ENCODE measurements around the gene SELENOM.

The SELENOM gene

GRCh38 chr22:31091106-31091975 lies 16.0 kb downstream of the SELENOM start:
- DNase-seq (ENCODE audit: low spot score) = peak; percentile 49

GRCh38 chr22:31090217-31091085 lies 16.9 kb downstream of the SELENOM start:
- DNase-seq (ENCODE audit: low spot score) = peak; percentile 41

- peak; percentile 69 for DNase-seq (ENCODE audit: low spot score)
Measured at GRCh38 chr22:31089160-31090100, 17.9 kb downstream of the SELENOM start.

- no peak for DNase-seq (ENCODE audit: low spot score)
Measured at GRCh38 chr22:31088233-31088986, 19.0 kb downstream of the SELENOM start.

GRCh38 chr22:31087744-31088215 lies 19.6 kb downstream of the SELENOM start:
- DNase-seq (ENCODE audit: low spot score) = no peak

- DNase-seq (ENCODE audit: low spot score) = no peak
Measured at GRCh38 chr22:31086703-31087330, 20.6 kb downstream of the SELENOM start.

GRCh38 chr22:31085928-31086327 lies 21.4 kb downstream of the SELENOM start:
- DNase-seq (ENCODE audit: low spot score) = no peak

GRCh38 chr22:31085493-31085824 lies 21.9 kb downstream of the SELENOM start:
- DNase-seq (ENCODE audit: low spot score) = no peak

- DNase-seq (ENCODE audit: low spot score) = peak; percentile 88
Measured at GRCh38 chr22:31084811-31085492, 22.4 kb downstream of the SELENOM start.

GRCh38 chr22:31083923-31084810 lies 23.2 kb downstream of the SELENOM start:
- peak; percentile 51 for DNase-seq (ENCODE audit: low spot score)

- DNase-seq (ENCODE audit: low spot score) = no peak
Measured at GRCh38 chr22:31083377-31083768, 24.0 kb downstream of the SELENOM start.

GRCh38 chr22:31082606-31083376 lies 24.6 kb downstream of the SELENOM start:
- peak; percentile 71 for DNase-seq (ENCODE audit: low spot score)

GRCh38 chr22:31081963-31082605 lies 25.3 kb downstream of the SELENOM start:
- DNase-seq (ENCODE audit: low spot score) = no peak

GRCh38 chr22:31080848-31081649 lies 26.3 kb downstream of the SELENOM start, which contains the start of gene SMTN:
Gene SMTN, plus strand, starts transcription at chr22:31081318. Its CDS starts 1,941 bp downstream, at chr22:31083259.
- DNase-seq (ENCODE audit: low spot score) = peak; percentile 96

- DNase-seq (ENCODE audit: low spot score) = no peak
Measured at GRCh38 chr22:31080164-31080847, 27.1 kb downstream of the SELENOM start.

GRCh38 chr22:31079095-31079642 lies 28.2 kb downstream of the SELENOM start:
- DNase-seq (ENCODE audit: low spot score) = no peak

All from ecto neural progenitor cell (in vitro differentiated cells).